ENCODE results near the gene FBXL15. TPM values are rescaled to one million over a fixed set of nuclear protein-coding genes. Genes with fewer than 3 reads are reported as not detected.

The FBXL15 gene
- total and polyA plus RNA-seq, 2 of the 13 experiments (the other 11 are each of a cell fraction or from before 2014, with no cell fraction given), result 4.3 to 8.3 TPM

DNA sequence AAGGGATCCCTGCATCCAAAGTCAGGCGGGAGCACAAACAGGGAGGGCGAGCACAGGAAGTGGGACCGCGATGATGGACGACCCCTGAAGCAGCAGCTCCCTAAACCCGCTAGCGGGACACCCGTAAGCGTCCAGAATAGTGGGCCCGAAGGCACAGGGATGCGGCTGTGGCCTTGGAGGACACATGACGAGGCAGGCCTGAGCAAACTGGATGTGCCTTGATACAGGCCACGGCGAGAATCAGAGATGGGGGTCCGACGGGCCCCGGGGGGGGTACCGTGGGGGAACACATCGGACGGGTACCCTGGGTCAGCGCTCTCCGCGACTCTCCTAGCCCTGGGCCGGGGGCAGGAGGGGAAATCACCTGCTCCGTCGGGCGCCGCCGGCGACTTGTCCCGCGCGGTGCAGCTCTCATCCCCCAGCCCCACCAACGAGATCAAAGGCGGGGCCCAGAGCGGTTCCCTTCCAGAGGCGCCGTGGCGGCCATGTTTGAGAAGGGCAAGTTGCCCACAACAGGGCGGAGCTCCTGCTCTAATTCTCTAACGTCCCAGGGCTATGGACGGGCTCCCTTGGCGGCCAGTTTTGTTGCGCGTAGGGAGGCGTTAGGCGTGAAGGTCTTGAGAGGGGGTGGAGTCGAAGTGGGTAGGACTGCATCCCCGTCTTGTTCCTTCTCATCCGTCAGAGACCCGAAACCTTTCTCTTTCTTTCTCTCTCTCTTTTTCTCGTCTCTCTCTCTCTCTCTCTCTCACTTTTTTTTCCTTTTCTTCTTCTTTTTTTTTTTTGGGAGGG lies 11.7 kb downstream of the FBXL15 start, which contains the start of gene CUEDC2 (continued):
- TF ChIP-seq BATF2 (CRISPR knock-in tag; IDR thresholded peaks at IDR 0.05) (no peak), SMARCE1 (IDR thresholded peaks at IDR 0.05; ENCODE audit: borderline replicate concordance) (no peak), ZMYM2 (CRISPR knock-in tag; IDR thresholded peaks at IDR 0.05) (no peak), AHR (CRISPR knock-in tag; IDR thresholded peaks at IDR 0.05) (no peak), IRX3 (CRISPR knock-in tag; IDR thresholded peaks at IDR 0.05; ENCODE audit: borderline replicate concordance, low read depth) (no peak), FOXA3 (CRISPR knock-in tag; IDR thresholded peaks at IDR 0.05) (peak; percentile 52), ZNF326 (CRISPR knock-in tag; IDR thresholded peaks at IDR 0.05; ENCODE audit: borderline replicate concordance) (no peak), CCAR2 (optimal IDR thresholded peaks at IDR 0.05; ENCODE audit: low read depth, low read length) (no peak), ZNF460 (CRISPR knock-in tag; IDR thresholded peaks at IDR 0.05; ENCODE audit: borderline replicate concordance) (no peak), TAF15 (IDR thresholded peaks at IDR 0.05; ENCODE audit: low read depth, low read length, poor library complexity, severe bottlenecking) (peak; percentile 89), YEATS2 (CRISPR knock-in tag; IDR thresholded peaks at IDR 0.05; ENCODE audit: borderline replicate concordance) (peak; percentile 80), ZNF619 (CRISPR knock-in tag; IDR thresholded peaks at IDR 0.05) (0 out of 2 replicates have a peak, but pooled peaks have one; percentile 64), NCOR1 (IDR thresholded peaks at IDR 0.05; ENCODE audit: borderline replicate concordance, low read length) (no peak), RFX3 (CRISPR knock-in tag; IDR thresholded peaks at IDR 0.05) (no peak), MTF2 (CRISPR knock-in tag; IDR thresholded peaks at IDR 0.05; ENCODE audit: borderline replicate concordance) (no peak), ZNF432 (CRISPR knock-in tag; IDR thresholded peaks at IDR 0.05; ENCODE audit: borderline replicate concordance) (no peak), ZNF704 (CRISPR knock-in tag; IDR thresholded peaks at IDR 0.05; ENCODE audit: borderline replicate concordance) (no peak; the same call in 1 of the 2 replicates), HINFP (CRISPR knock-in tag; IDR thresholded peaks at IDR 0.05; ENCODE audit: low read depth) (0 out of 2 replicates have a peak, but pooled peaks have one; percentile 30), BCL6 (CRISPR knock-in tag; IDR thresholded peaks at IDR 0.05) (no peak), TFDP2 (CRISPR knock-in tag; IDR thresholded peaks at IDR 0.05) (peak; percentile 79; the same call in 1 of the 2 replicates), FOXP1 (IDR thresholded peaks at IDR 0.05) (no peak), FOXP1 (CRISPR knock-in tag; IDR thresholded peaks at IDR 0.05) (no peak)
- TF ChIP-seq, protein P1, sequence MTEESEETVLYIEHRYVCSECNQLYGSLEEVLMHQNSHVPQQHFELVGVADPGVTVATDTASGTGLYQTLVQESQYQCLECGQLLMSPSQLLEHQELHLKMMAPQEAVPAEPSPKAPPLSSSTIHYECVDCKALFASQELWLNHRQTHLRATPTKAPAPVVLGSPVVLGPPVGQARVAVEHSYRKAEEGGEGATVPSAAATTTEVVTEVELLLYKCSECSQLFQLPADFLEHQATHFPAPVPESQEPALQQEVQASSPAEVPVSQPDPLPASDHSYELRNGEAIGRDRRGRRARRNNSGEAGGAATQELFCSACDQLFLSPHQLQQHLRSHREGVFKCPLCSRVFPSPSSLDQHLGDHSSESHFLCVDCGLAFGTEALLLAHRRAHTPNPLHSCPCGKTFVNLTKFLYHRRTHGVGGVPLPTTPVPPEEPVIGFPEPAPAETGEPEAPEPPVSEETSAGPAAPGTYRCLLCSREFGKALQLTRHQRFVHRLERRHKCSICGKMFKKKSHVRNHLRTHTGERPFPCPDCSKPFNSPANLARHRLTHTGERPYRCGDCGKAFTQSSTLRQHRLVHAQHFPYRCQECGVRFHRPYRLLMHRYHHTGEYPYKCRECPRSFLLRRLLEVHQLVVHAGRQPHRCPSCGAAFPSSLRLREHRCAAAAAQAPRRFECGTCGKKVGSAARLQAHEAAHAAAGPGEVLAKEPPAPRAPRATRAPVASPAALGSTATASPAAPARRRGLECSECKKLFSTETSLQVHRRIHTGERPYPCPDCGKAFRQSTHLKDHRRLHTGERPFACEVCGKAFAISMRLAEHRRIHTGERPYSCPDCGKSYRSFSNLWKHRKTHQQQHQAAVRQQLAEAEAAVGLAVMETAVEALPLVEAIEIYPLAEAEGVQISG (CRISPR knock-in tag; IDR thresholded peaks at IDR 0.05), result peak; percentile 100

Data from HepG2 (cell line).